ENCODE measurements around the gene RNF141.

The RNF141 gene

GRCh38 chr11:10474551-10474950 is 66.4 kb downstream of the RNF141 start:
- no peak for DNase-seq (ENCODE audit: extremely low read depth, low read depth)
- H3K4me3 ChIP-seq (replicated peaks; ENCODE audit: low read depth, low read length) = no peak overlapping the region
- TF ChIP-seq CTCF (IDR thresholded peaks at IDR 0.05; ENCODE audit: low read depth, low read length, missing control alignments) = no peak

- TF ChIP-seq CTCF (IDR thresholded peaks at IDR 0.05; ENCODE audit: low read depth, low read length, missing control alignments) = no peak
Observed at GRCh38 chr11:10473371-10473770, 67.6 kb downstream of the RNF141 start.

GRCh38 chr11:10462746-10463300 is 78.2 kb downstream of the RNF141 start:
- no peak for TF ChIP-seq CTCF (IDR thresholded peaks at IDR 0.05; ENCODE audit: low read depth, low read length, missing control alignments)
- no peak overlapping the region for H3K4me3 ChIP-seq (replicated peaks; ENCODE audit: low read depth, low read length)
- DNase-seq (ENCODE audit: extremely low read depth, low read depth) = no peak

More at GRCh38 chr11:10473371-10473770, 67.6 kb downstream of the RNF141 start:
- H3K4me3 ChIP-seq (replicated peaks; ENCODE audit: low read depth, low read length) = no peak overlapping the region
- DNase-seq (ENCODE audit: extremely low read depth, low read depth) = no peak

Measured in HFF-Myc (cell line).